PFSK-1 (cell line): ENCODE results near the gene TARM1.

ENCODE experiments used
- FOXP2 ChIP-seq: optimal IDR thresholded peaks from 2 replicates; pipeline ENCODE3; 2011; ENCODE audit warnings: borderline replicate concordance, control low read depth, inconsistent platforms; ENCODE audit not compliant: insufficient read depth; ENCODE audit errors: extremely low read length, extremely low read depth
- POLR2AphosphoS5 ChIP-seq: IDR thresholded peaks from 2 replicates; pipeline ENCODE4 v1.6.1; 2012; ENCODE audit warnings: low read depth, mild to moderate bottlenecking, control low read depth, low read length, moderate library complexity
- TAF1 ChIP-seq: IDR thresholded peaks from 2 replicates; pipeline ENCODE4 v1.6.1; 2012; ENCODE audit warnings: low read length, control low read depth, borderline replicate concordance; ENCODE audit not compliant: insufficient read depth

DNA sequence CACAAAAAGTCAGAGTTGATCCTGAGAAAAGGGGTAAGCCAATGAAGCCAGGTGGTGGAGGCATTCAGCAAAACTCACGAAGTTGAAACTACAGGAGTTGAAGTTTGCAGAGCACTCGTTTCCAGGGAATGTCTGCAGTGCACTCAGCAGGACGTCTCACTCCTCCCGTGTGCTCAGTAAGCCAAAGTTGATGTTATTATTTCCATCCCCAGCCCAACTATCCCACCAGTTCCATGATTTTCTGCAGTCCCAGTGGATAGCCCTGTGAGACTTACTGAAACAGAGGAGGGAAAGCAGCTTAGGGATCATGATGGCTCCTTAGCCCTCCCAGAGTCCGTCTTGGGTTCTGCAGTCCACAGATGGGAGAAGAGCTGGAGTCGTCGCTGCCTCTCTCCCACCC lies at the start of gene TARM1:
- TF ChIP-seq POLR2AphosphoS5 (no peak), TAF1 (no peak), FOXP2 (no peak)
